IPS-18c (cell line): ENCODE measurements around the gene SH3D19.
"Not testable (repeated sequence)": the region's sequence is repeated elsewhere in the genome, so short reads cannot be mapped to it uniquely, and the experiment has no call there.

Source experiments
- H3K4me3 ChIP-seq: 2 replicates; pipeline ENCODE4 v1.7.0; 2013; ENCODE audit warnings: low read depth, mild to moderate bottlenecking, low read length, moderate library complexity; ENCODE audit not compliant: insufficient read depth
- H3K9me3 ChIP-seq: one replicate; pipeline ENCODE4 v1.6.1; 2013; ENCODE audit warnings: mild to moderate bottlenecking, low read length, moderate library complexity; ENCODE audit not compliant: control insufficient read depth, insufficient read depth

SH3D19 gene

GRCh38 chr4:151297170-151297569 lies 28.2 kb downstream of the SH3D19 start:
- H3K9me3 ChIP-seq, result no peaks in the 10 kb centered on the region
- H3K4me3 ChIP-seq, result no peak overlapping the region

DNA sequence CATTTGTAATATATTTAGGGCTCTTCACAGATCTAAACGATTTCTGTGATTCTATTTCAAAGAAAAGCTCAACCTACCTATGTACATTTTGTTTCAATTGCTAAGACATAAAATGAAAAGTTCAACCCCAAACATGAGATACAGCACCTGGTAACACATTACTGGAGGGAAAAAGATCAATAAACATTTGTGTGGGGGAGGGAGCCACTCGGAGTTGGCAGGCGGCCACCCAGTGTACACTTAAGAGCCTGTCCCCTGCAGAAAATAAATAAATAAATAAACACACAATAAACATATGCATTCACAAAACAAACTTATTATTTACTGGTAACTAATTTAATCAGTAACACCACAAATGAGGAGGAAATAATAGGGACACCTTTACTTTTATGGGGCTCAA lies 29.2 kb downstream of the SH3D19 start:
- Histone ChIP-seq H3K4me3 (no peak overlapping the region), H3K9me3 (no peaks in the 10 kb centered on the region)

GRCh38 chr4:151294833-151295496 lies 30.4 kb downstream of the SH3D19 start:
- no peaks in the 10 kb centered on the region for H3K9me3 ChIP-seq
- H3K4me3 ChIP-seq, result no peak overlapping the region

DNA sequence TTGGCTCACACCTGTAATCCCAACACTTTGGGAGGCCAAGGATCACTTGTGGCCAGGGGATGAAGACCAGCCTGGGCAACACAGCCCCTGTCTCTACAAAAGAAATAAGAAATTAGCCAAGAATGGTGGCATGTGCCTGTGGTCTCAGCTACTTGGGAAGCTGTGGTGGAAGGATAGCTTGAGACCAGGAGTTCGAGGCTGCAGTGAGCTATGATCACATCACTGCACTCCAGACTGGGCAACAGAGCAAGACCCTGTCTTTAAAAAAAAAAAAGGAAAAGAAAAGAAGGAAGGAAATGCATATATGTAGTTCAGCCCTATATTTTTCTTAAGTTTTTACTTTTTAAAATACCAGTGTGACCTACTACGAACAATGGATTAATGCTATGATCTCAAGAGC lies 33.4 kb downstream of the SH3D19 start:
- no peak overlapping the region for H3K4me3 ChIP-seq
- no peaks in the 10 kb centered on the region for H3K9me3 ChIP-seq

GRCh38 chr4:151291485-151291884 lies 33.9 kb downstream of the SH3D19 start:
- no peak overlapping the region for H3K4me3 ChIP-seq
- no peaks in the 10 kb centered on the region for H3K9me3 ChIP-seq

- Histone ChIP-seq H3K4me3 (no peak overlapping the region), H3K9me3 (no peaks in the 10 kb centered on the region)
These were observed 38.0 kb downstream of the SH3D19 start for GRCh38 chr4:151287409-151287808.

DNA sequence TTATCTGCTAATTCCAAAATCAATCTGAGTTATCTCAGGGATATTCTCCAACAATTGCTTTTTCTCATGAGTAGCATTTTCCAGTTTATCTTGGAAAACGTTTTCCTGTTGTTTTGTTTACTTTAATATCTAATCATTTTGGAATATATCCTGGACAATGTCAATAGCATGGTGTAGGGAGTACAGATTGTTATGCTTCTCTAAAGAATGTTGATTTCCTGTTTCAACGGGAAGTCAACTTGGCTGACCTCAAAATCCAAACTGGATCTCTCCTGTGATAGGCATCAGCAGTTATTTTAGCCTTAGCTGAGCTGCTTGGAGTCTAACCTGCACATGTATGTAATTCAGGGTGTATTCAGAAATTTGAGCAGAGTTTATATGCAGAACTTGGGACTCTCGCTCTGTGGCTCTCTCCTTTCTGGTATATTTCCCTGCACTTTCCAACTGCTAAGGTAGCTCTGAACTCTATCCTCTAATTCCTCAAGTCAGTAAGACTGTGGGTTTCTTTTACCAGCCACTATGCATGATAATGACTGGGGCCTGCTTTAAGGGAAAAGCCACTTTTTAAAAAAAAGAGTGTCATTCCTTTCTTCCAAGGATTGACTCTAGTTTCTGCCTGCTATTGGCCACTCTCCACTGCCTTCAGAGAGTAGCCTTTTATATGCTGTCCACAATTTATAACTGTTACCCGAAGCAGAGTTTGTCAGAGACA lies 40.7 kb downstream of the SH3D19 start:
- H3K9me3 ChIP-seq, result no peaks in the 10 kb centered on the region
- no peak overlapping the region for H3K4me3 ChIP-seq

- Histone ChIP-seq H3K9me3 (no peaks in the 10 kb centered on the region), H3K4me3 (no peak within 1 kb of the TSS)
These were observed 48.4 kb downstream of the SH3D19 start, which contains the start of gene PRSS48 for GRCh38 chr4:151276787-151277562. Gene PRSS48 (plus strand): TSS chr4:151277161. CDS start chr4:151277173, 12 bp downstream.

GRCh38 chr4:151268905-151269304 lies 56.5 kb downstream of the SH3D19 start:
- H3K9me3 ChIP-seq, result not testable (repeated sequence)

DNA sequence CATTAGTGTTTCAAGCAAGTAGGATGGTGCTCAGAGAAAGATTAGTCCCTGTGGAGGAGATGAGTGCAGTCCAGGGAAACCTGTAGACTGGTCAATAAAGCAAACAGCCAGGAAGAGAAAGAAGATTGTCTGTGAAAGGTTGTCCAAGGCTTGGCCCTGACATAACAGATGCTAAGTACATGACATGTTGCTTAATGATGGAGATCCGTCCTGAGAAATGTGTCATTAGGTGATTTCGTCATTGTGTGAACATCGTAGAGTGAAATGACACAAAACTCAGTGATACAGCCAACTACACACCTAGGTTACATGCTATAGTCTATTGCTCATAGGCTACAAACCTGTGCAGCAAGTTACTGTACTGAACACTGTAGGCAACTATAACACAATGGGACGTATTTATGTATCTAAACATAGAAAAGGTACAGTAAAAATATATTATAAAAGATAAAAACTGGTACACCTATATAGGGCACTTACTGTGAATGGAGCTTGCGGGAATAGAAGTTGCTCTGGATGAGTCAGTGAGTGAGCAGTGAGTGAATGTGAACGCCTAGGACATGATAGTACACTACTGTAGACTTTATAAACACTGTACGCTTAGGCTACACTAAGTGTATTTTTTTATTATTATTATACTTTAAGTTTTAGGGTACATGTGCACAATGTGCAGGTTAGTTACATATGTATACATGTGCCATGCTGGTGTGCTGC lies 57.4 kb downstream of the SH3D19 start:
- Histone ChIP-seq H3K4me3 (no peak overlapping the region), H3K9me3 (no peaks in the 10 kb centered on the region)

More at GRCh38 chr4:151268905-151269304, 56.5 kb downstream of the SH3D19 start:
- not testable (repeated sequence) for H3K4me3 ChIP-seq

- H3K4me3 ChIP-seq, result no peak overlapping the region
- H3K9me3 ChIP-seq, result no peaks in the 10 kb centered on the region
These were observed 58.3 kb downstream of the SH3D19 start for GRCh38 chr4:151267104-151267503.

DNA sequence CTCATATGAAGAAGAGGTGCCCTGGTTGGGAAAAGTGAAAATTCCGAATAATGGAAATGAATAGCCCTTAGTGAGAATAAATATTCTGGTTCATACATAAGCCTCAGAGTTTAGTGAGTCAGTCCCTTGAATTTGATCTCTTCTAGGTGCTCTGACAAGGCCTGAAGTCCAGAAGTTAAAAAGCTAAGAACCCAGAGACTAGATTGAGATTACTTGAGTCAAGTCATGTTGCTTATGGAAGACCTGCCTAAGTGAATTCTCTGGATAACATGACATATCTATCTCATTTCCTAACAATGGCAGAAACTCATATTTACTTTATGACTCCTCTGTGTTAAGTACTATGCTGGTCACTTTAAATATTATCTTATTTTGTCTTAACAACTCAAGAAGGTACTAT lies 58.9 kb downstream of the SH3D19 start:
- no peak overlapping the region for H3K4me3 ChIP-seq
- no peaks in the 10 kb centered on the region for H3K9me3 ChIP-seq

DNA sequence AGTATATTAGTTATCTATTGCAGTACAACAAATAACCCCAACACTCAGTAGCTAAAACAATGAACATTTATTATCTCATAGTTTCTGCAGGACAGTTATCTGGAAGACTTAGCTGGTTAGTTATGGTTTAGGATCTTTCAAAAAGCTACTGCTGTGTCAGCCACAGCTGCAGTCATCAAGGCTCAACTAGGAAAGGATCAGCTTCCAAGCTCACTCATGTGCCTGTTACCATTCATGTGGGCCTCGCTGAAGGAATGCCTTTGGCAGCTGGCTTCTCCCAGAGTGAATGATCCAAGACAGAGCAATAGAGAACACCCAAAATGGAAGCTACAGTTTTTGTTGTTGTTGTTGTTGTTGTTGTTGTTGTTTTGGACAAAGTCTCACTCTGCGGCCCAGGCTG lies 62.0 kb downstream of the SH3D19 start:
- no peak overlapping the region for H3K4me3 ChIP-seq

DNA sequence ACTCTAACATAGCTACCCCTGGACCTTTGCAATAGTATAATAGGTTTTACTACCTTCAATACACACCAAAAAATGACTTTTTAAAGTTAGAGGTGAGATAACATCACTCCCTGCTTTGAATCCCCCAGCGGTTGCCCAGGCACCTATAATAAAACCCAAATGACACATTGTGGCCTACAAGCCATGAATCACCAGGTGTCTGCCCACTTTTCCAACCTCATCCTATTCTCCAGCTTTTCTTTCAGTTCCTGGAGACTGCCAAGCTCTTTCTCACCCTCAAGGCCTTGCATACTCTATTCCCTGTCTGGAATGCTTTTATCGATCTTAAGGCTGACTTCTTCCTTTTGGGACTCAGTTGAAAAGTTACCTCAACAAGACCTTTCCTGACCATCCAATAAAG lies 64.9 kb downstream of the SH3D19 start:
- H3K4me3 ChIP-seq, result no peak overlapping the region
- peaks cover 4% of the 10 kb centered on the region for H3K9me3 ChIP-seq

More for the DNA sequence above, 62.0 kb downstream of the SH3D19 start:
- peaks cover 2% of the 10 kb centered on the region for H3K9me3 ChIP-seq

DNA sequence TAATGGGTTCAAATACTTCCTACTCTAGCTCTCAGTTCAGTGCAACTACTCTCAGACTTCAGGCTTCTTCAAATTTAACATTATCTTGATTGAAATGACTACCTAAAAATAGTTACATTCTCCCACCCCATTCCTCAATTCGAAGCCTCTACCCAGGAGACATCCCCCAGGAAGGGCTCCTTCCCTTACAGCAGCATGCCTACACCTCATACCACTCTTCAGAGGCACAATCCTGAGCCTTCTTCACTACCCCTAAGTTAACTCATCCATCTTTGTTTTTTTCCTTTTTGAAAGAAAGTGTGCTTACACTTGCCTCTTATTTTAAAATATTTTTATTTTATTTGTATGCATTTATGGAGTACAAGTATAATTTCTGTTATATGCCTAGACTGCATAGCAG lies 65.7 kb downstream of the SH3D19 start:
- Histone ChIP-seq H3K4me3 (no peak overlapping the region), H3K9me3 (peaks cover 4% of the 10 kb centered on the region)

GRCh38 chr4:151257704-151258103 lies 67.7 kb downstream of the SH3D19 start:
- H3K9me3 ChIP-seq, result peaks cover 4% of the 10 kb centered on the region
- no peak overlapping the region for H3K4me3 ChIP-seq

GRCh38 chr4:151256134-151256533 lies 69.3 kb downstream of the SH3D19 start:
- no peak overlapping the region for H3K4me3 ChIP-seq
- H3K9me3 ChIP-seq, result peaks cover 3% of the 10 kb centered on the region
